Brain microvascular endothelial cell (primary cell): Measurements from ENCODE around the gene AKNA.
A peak's percentile ranks its signal among the peaks of the same experiment; 100 is the strongest.

Experiments used
- DNase-seq: peaks from one replicate; pipeline ENCODE4 v3.0.0-alpha.2; 2020
- H3K27ac ChIP-seq: fragments of 250-450 bp; sonication (Bioruptor Pico); 2 replicates; pipeline ENCODE4 v1.5.1; 2020; ENCODE audit warnings: mild to moderate bottlenecking, moderate library complexity
- H3K27me3 ChIP-seq: fragments of 250-450 bp; sonication (Bioruptor Pico); replicated peaks from 2 replicates; pipeline ENCODE4 v1.5.1; 2020; ENCODE audit warnings: mild to moderate bottlenecking
- H3K36me3 ChIP-seq: fragments of 250-450 bp; sonication (Bioruptor Pico); replicated peaks from 2 replicates; pipeline ENCODE4 v1.5.1; 2020; ENCODE audit warnings: mild to moderate bottlenecking
- H3K4me3 ChIP-seq: 2 replicates; pipeline ENCODE4 v1.5.1; 2011; ENCODE audit warnings: low read depth, mild to moderate bottlenecking, control low read depth, low read length, moderate library complexity
- CTCF ChIP-seq: IDR thresholded peaks from 2 replicates; pipeline ENCODE4 v1.5.1; 2011; ENCODE audit warnings: low read depth, mild to moderate bottlenecking, moderate library complexity, low read length, control low read depth, inconsistent platforms; ENCODE audit errors: missing control alignments
- in situ Hi-C: cut with HindIII; loops from 2 replicates; pipeline ENCODE4 v1.10.0; 2017; ENCODE audit warnings: low sequenced_read_pairs, low pct_ligation_motif_present

AKNA gene

GRCh38 chr9:114388357-114388682 lies 538 bp upstream of the AKNA start:
- in situ Hi-C loops: no loop called here

GRCh38 chr9:114386886-114387679 lies 699 bp downstream of the AKNA start:
- in situ Hi-C loops: no loop called here
- Histone ChIP-seq H3K27me3 (no peaks in the 10 kb centered on the region), H3K36me3 (no peaks in the 10 kb centered on the region), H3K4me3 (peak overlapping the region; percentile 69), H3K27ac (peak overlapping the region; percentile 46)
- no peak for DNase-seq
- no peak for TF ChIP-seq CTCF

More at GRCh38 chr9:114388357-114388682, 538 bp upstream of the AKNA start:
- DNase-seq: no peak
- TF ChIP-seq CTCF: no peak
- Histone ChIP-seq H3K36me3 (no peaks in the 10 kb centered on the region), H3K4me3 (no peak overlapping the region), H3K27me3 (no peaks in the 10 kb centered on the region), H3K27ac (peak overlapping the region; percentile 46)

DNA sequence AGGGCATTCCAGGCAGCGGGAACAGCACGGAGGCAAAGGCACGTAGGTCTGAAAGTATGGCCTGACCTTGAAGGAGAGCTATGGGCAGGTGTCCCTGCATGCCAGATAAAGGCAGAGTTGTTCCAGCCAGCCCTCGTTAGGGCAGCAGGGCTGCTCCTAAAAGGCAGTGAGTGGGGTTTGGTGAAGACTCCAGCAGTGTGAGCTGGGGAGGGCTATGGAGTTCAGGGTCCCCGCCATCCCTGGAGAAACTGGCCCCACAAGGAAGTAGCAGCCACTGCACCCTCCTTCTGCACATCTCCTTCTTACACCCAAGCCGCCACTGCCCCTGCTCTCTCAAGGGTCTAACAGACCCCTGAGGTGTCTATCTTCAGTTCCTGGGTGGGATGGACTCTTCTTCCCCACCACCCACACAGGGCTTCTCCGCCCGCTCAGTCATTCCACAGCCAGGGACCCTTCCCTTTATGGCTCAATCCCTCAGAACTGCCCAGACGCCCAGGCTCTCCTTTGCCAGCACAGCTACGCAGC lies 1.4 kb downstream of the AKNA start:
- H3K27me3 ChIP-seq: no peaks in the 10 kb centered on the region
- H3K36me3 ChIP-seq: no peaks in the 10 kb centered on the region
- no peak for DNase-seq
- peak overlapping the region; percentile 69 for H3K4me3 ChIP-seq
- H3K27ac ChIP-seq: no peak overlapping the region
- no peak for TF ChIP-seq CTCF
- in situ Hi-C loops: no loop called here

GRCh38 chr9:114385397-114386181 lies 2.2 kb downstream of the AKNA start:
- in situ Hi-C loops: no loop called here
- no peak for TF ChIP-seq CTCF
- H3K27me3 ChIP-seq: no peaks in the 10 kb centered on the region

DNA sequence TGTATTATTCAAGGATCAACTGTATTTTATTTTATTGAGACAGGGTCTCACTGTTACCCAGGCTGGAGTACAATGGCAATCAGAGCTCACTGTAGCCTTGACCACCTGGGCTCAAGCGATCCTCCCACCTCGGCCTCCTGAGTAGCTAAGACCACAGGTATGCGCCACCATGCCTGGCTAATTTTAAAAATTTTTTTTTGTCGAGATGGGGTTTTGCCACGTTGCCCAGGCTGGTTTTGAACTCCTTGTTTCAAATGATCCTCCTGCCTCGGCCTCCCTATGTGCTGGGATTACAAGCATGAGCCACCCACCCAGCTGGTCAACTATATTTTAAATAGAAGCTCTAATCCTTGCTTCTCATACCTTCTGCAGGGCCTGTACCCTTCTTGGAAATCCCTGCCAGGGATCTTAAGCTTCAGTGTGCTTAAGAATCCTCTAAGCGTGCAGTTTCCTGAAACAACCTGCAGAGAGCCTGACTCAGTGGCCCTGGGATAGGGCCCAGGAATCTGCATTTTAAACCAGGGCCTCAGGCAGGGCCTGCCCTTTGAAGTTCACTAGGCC lies 2.9 kb downstream of the AKNA start:
- in situ Hi-C loops: no loop called here
- Histone ChIP-seq H3K36me3 (no peaks in the 10 kb centered on the region), H3K4me3 (no peak overlapping the region), H3K27ac (peak overlapping the region; percentile 5), H3K27me3 (no peaks in the 10 kb centered on the region)
- TF ChIP-seq CTCF: no peak
- no peak for DNase-seq

More at GRCh38 chr9:114385397-114386181, 2.2 kb downstream of the AKNA start:
- H3K4me3 ChIP-seq: peak overlapping the region; percentile 22
- no peaks in the 10 kb centered on the region for H3K36me3 ChIP-seq
- H3K27ac ChIP-seq: peak overlapping the region; percentile 14
- peak; percentile 89 for DNase-seq
